IPS-18a (cell line): ENCODE results near the gene HSPA1A.
"Not testable (repeated sequence)": the region's sequence is repeated elsewhere in the genome, so short reads cannot be mapped to it uniquely, and the experiment has no call there.

Source experiments
- H3K27ac ChIP-seq: one replicate; pipeline ENCODE4 v1.5.1; 2013; ENCODE audit warnings: low read length
- H3K27me3 ChIP-seq: one replicate; pipeline ENCODE4 v1.6.1; 2013; ENCODE audit warnings: mild to moderate bottlenecking, low read length; ENCODE audit not compliant: control insufficient read depth, insufficient read depth
- H3K36me3 ChIP-seq: one replicate; pipeline ENCODE4 v1.6.1; 2013; ENCODE audit warnings: low read depth, low read length; ENCODE audit not compliant: control insufficient read depth
- H3K4me1 ChIP-seq: one replicate; pipeline ENCODE4 v1.6.1; 2013; ENCODE audit warnings: low read depth, low read length; ENCODE audit not compliant: control insufficient read depth
- H3K4me3 ChIP-seq: one replicate; pipeline ENCODE4 v1.5.1; 2013; ENCODE audit warnings: low read length
- H3K9ac ChIP-seq: one replicate; pipeline ENCODE4 v1.6.1; 2013; ENCODE audit warnings: mild to moderate bottlenecking, low read length, moderate library complexity
- H3K9me3 ChIP-seq: one replicate; pipeline ENCODE4 v1.6.1; 2013; ENCODE audit warnings: low read depth, low read length; ENCODE audit not compliant: control insufficient read depth

Gene HSPA1A

DNA sequence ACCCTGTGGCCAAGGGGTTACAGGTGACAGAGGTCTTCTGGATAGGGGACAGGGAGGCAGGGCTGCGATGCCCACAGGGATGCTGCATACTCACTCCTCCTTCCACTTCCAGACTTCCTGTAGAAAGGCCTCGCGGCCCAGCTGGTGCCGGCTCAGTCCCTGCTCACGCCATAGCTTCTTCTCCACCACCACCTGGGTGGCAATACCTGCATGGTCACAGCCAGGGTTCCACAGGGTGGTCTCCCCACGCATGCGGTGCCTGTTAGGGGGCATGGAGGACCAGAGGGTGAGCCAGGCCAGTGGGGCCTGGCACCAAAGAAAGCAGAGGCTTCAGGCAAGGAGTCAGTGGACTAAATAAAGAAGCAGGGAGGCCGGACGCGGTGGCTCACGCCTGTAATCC, 29.9 kb upstream of the HSPA1A start:
- Histone ChIP-seq H3K9ac (no peak overlapping the region), H3K4me1 (no peaks in the 10 kb centered on the region), H3K36me3 (peaks cover 57% of the 10 kb centered on the region), H3K9me3 (no peaks in the 10 kb centered on the region), H3K4me3 (no peak overlapping the region), H3K27ac (no peak overlapping the region), H3K27me3 (no peaks in the 10 kb centered on the region)

DNA sequence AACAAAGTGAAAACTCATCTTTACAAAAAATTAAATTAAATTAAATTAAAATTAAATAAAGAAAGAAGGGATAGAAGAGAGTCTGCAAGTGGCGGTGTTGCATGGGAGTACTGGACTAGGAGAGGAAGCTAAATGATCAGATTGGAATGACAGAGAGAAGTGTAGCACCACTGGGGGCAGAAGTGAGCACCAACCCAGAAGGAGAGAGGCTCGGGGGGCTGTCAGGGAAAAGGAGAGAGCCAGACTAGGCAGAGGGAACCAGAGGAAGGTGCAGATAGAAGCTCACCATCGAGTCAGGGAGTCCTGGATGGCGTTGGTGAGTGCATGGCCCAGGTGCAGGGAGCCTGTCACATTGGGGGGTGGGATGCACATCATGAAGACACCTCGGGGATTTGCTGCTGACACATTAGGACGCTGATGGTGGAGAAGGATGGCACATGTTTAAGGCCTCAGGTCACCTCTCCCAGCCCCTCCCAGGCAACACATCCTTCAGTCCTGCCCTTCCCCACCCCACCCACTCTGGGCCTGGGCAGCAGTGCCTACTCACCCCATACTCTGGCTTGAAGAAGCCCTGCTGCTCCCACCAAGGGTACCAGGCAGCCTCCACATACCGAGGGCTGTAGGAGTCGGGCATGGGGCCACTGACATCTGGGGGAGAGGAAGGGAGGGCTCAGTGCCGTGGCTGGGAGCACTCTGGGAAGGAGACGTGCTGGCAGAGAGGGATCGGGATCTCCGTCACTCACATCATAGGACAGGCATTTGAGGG, 23.8 kb upstream of the HSPA1A start:
- H3K4me3 ChIP-seq, result no peak overlapping the region
- peaks cover 5% of the 10 kb centered on the region for H3K4me1 ChIP-seq
- peaks cover 33% of the 10 kb centered on the region for H3K36me3 ChIP-seq
- H3K9me3 ChIP-seq, result no peaks in the 10 kb centered on the region
- no peak overlapping the region for H3K9ac ChIP-seq
- H3K27ac ChIP-seq, result no peak overlapping the region
- no peaks in the 10 kb centered on the region for H3K27me3 ChIP-seq

- Histone ChIP-seq H3K9ac (no peak overlapping the region), H3K27me3 (no peaks in the 10 kb centered on the region), H3K4me3 (no peak overlapping the region), H3K36me3 (peaks cover 29% of the 10 kb centered on the region), H3K9me3 (no peaks in the 10 kb centered on the region), H3K27ac (no peak overlapping the region), H3K4me1 (peaks cover 5% of the 10 kb centered on the region)
Measured at GRCh38 chr6:31792090-31792374, 23.3 kb upstream of the HSPA1A start.

DNA sequence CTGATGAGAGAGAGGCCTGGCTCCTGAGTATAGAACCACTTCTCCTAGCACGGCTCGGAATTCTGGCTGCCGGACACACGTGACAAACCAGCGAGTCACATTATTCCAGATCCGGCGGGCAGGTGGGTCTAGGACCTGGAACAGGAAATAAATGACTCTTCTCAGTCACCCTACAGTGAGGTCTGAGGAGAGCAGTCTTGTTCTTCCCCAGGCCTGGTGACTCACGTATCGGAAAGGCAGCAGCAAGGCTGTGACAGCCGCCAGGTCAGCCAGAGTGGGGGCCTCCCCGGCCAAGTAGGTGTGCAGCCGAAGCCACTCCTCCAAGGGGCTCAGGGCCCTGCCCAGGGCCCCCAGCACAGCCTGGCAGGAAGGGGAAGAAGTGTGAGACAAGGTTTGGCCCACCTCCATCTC, 22.6 kb upstream of the HSPA1A start:
- Histone ChIP-seq H3K36me3 (peaks cover 33% of the 10 kb centered on the region), H3K9ac (no peak overlapping the region), H3K27me3 (no peaks in the 10 kb centered on the region), H3K27ac (no peak overlapping the region), H3K4me1 (peaks cover 5% of the 10 kb centered on the region), H3K9me3 (no peaks in the 10 kb centered on the region), H3K4me3 (no peak overlapping the region)

DNA sequence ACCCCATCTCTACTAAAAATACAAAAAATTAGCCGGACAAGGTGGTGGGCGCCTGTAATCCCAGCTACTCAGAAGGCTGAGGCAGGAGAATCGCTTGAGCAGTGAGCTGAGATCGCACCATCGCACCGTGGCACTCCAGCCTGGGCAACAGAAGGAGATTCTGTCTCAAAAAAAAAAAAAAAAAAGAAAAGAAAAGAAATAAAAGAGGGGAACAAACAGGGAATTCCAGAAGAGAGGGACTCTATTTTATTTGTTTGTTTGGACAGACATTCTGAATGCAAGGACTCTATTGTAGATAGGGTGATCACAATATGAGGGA, 21.5 kb upstream of the HSPA1A start:
- H3K9me3 ChIP-seq, H3K4me1 ChIP-seq, H3K9ac ChIP-seq, H3K27ac ChIP-seq, H3K27me3 ChIP-seq: not testable (repeated sequence)
- Histone ChIP-seq H3K4me3 (peak overlapping the region; percentile 100), H3K36me3 (peaks cover 37% of the 10 kb centered on the region)

DNA sequence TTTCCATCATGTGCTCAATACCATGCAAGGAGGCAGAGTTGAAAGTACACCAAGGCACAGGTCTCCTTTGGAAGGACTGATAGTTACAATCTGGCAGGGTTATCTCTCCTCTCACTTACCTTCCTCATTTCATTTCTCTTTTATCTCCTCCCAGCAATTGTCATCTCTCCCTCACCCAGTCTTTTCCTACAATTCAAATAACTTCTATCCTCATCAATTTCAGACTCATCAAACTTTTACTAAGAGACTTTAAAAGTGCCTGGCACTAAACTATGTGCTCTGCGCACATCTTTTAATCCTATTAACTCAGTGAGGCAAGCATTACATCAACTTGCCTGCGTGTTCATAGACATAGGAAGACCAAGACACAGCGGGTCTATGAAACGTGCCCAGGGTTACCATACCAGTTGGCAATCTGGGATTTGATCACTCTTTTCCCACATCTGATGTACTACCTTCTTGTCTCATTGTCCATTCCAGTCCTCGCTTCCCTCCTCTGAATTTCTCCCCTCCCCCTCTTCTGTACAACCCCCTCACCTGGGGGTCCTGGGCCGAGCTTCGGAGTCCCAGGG, 21.0 kb upstream of the HSPA1A start:
- H3K9me3 ChIP-seq, result no peaks in the 10 kb centered on the region
- peaks cover 5% of the 10 kb centered on the region for H3K4me1 ChIP-seq
- H3K27ac ChIP-seq, result no peak overlapping the region
- H3K36me3 ChIP-seq, result peaks cover 34% of the 10 kb centered on the region
- peak overlapping the region; percentile 100 for H3K4me3 ChIP-seq
- no peaks in the 10 kb centered on the region for H3K27me3 ChIP-seq
- H3K9ac ChIP-seq, result peak overlapping the region; percentile 99

GRCh38 chr6:31794866-31795615, 20.3 kb upstream of the HSPA1A start:
- H3K36me3 ChIP-seq, result peaks cover 30% of the 10 kb centered on the region
- no peaks in the 10 kb centered on the region for H3K9me3 ChIP-seq
- H3K4me1 ChIP-seq, result peaks cover 5% of the 10 kb centered on the region
- H3K4me3 ChIP-seq, result peak overlapping the region; percentile 100
- H3K27me3 ChIP-seq, result no peaks in the 10 kb centered on the region
- peak overlapping the region; percentile 99 for H3K9ac ChIP-seq
- peak overlapping the region; percentile 81 for H3K27ac ChIP-seq

GRCh38 chr6:31795616-31796298, 19.6 kb upstream of the HSPA1A start, which contains the start of gene VARS1:
Gene VARS1, minus strand, starts transcription at chr6:31795752. Its CDS starts 535 bp downstream, at chr6:31795217.
- Histone ChIP-seq H3K9me3 (no peaks in the 10 kb centered on the region), H3K4me1 (peaks cover 5% of the 10 kb centered on the region), H3K4me3 (peak within 1 kb of the TSS; percentile 100), H3K27ac (peak within 1 kb of the TSS; percentile 81), H3K27me3 (no peaks in the 10 kb centered on the region), H3K9ac (peak within 1 kb of the TSS; percentile 99), H3K36me3 (peaks cover 23% of the 10 kb centered on the region)

DNA sequence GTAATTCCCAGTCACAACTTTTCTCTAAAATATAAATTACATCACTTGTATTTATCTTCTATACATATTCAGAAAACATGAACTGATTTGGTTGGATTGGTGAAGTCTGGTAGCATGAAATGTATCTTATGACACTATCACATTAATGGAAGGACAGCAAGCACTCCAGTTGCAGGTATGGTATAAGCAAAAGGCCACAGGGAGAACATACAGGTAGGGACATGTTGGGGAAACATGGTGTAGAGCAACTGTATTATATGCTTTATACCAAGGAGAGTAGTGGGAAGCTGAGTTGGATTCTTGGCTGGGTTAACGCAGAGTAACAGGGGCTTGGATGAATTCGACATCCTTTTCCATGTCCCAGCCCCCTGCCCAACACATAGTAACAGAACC, 18.4 kb upstream of the HSPA1A start:
- Histone ChIP-seq H3K9me3 (no peaks in the 10 kb centered on the region), H3K27ac (no peak overlapping the region), H3K27me3 (no peaks in the 10 kb centered on the region), H3K4me3 (no peak overlapping the region), H3K9ac (no peak overlapping the region), H3K36me3 (peaks cover 19% of the 10 kb centered on the region), H3K4me1 (peaks cover 5% of the 10 kb centered on the region)

- Histone ChIP-seq H3K4me1 (peaks cover 5% of the 10 kb centered on the region), H3K27me3 (no peaks in the 10 kb centered on the region), H3K27ac (no peak overlapping the region), H3K9me3 (no peaks in the 10 kb centered on the region), H3K4me3 (no peak overlapping the region), H3K9ac (no peak overlapping the region), H3K36me3 (peaks cover 13% of the 10 kb centered on the region)
Measured at GRCh38 chr6:31797588-31797987, 17.8 kb upstream of the HSPA1A start.

- Histone ChIP-seq H3K27me3 (no peaks in the 10 kb centered on the region), H3K9me3 (no peaks in the 10 kb centered on the region), H3K4me3 (no peak overlapping the region), H3K9ac (no peak overlapping the region), H3K4me1 (no peaks in the 10 kb centered on the region), H3K27ac (no peak overlapping the region), H3K36me3 (peaks cover 16% of the 10 kb centered on the region)
Measured at GRCh38 chr6:31799781-31800180, 15.6 kb upstream of the HSPA1A start.
